Skin of body (tissue), 2 donors: Measurements from ENCODE around the gene UBE2S. TPM values are rescaled to one million over a fixed set of nuclear protein-coding genes. Genes with fewer than 3 reads are reported as not detected.
A peak's percentile ranks its signal among the peaks of the same experiment; 100 is the strongest.
"Not testable (repeated sequence)": the region's sequence is repeated elsewhere in the genome, so short reads cannot be mapped to it uniquely, and the experiment has no call there.

Source experiments
- DNase-seq: peaks from one replicate; lab custom pipeline; 2025; lab: John Stamatoyannopoulos, UW
- total RNA-seq: library from RNA; depleted of rRNA; stranded (reverse); fragments of >200 nt; gene quantifications from one replicate; pipeline ENCODE4 v1.2.3, GENCODE V29; 2014

UBE2S gene
- total RNA-seq, result 25.4 TPM

DNA sequence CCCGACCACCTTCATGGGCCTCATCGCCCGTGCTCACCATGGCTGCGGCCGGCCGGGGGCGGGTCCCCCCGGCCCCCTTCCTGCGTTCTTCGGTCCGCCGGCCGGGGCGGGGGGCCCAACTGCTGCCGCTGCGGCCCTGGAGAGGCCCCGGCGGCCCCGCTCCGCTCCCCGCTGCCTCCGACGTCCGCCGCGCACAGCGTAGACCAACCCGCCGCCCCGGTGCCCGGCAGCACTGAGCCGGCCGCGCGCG is at the start of gene UBE2S:
TSS of gene UBE2S (minus strand) at position 239 of the 250 bp plus-strand sequence. CDS start at position 40, 199 bp downstream.
- not testable (repeated sequence) for DNase-seq

- no peak for DNase-seq
Observed at GRCh38 chr19:55456347-55456746, 48.8 kb upstream of the UBE2S start.

DNA sequence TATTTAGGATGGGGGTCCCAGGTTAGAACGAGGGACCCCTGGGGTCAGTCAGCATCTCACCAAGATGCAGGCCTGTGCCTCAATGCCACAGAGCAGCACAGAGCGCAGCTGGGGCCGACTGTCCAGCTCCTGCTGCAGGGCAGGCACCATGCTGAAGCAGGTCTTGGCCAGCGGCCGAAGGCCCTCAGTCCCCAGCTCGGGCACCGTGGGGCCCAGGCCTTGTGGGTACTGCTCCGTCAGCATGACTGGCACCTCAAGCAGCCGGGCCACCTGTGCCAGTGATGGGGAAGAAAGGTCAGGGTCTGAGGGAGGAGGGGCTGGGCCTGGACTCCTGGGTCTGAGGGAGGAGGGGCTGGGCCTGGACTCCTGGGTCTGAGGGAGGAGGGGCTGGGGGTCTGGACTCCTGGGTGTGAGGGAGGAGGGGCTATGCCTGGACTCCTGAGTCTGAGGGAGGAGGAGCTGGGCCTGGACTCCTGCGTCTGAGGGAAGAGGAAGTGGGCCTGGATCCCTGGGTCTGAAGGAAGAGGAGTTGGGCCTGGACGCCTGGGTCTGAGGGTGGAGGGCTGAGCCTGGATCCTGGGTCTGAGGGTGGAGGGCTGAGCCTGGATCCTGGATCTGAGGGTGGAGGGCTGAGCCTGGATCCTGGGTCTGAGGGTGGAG is 48.1 kb upstream of the UBE2S start:
- DNase-seq, result no peak

DNA sequence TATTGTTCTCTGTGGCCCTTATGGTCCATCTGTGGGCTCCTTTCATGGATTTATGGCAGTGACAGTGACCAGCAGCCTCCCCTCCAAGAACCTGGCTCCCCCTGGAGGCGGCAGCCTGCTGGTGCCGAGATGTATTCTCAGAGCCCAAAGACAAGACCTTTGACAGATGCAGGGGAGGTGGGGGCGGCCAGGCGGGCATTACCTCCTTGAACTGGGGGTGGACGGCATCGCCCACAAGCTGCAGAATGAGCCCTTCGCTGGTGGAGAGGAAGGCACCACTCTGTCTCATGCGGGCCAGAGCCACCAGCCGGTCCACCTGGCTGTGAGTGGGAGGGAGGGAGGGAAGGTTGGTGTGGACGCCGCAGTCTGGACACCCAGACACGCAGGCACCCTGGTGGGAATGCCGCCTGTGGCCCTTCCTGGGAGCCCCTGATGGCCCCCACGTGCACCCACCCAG is 47.2 kb upstream of the UBE2S start:
- no peak for DNase-seq

GRCh38 chr19:55453511-55454260 is 46.1 kb upstream of the UBE2S start:
- no peak for DNase-seq

GRCh38 chr19:55452749-55453346 is 45.3 kb upstream of the UBE2S start:
- peak; percentile 88 for DNase-seq

- no peak for DNase-seq
Observed at GRCh38 chr19:55451965-55452748, 44.6 kb upstream of the UBE2S start.

GRCh38 chr19:55451163-55451964 is 43.8 kb upstream of the UBE2S start:
- DNase-seq, result no peak

- DNase-seq, result no peak
Observed at GRCh38 chr19:55449469-55449868, 41.9 kb upstream of the UBE2S start.

GRCh38 chr19:55448175-55448490 is 40.5 kb upstream of the UBE2S start:
- not testable (repeated sequence) for DNase-seq

GRCh38 chr19:55447421-55448174 is 40.0 kb upstream of the UBE2S start:
- peak; percentile 28 for DNase-seq

DNA sequence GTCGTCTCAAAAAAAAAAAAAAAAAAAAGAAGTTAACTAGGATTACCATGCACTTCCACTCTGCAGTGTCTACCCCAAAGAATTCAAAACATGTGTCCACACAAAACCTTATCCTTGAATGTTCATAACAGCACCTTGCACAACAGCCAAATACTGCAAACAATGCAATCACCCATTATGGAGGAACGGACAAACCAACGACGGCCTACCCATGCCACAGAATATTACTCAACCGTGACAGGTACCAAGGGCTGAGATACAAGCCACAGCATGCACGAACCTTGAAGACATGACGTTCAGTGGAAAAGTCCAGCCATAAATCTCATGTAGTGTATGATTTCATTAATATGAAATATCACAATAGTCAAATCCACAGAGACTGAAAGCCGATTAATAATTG is 38.5 kb upstream of the UBE2S start:
- no peak for DNase-seq

DNA sequence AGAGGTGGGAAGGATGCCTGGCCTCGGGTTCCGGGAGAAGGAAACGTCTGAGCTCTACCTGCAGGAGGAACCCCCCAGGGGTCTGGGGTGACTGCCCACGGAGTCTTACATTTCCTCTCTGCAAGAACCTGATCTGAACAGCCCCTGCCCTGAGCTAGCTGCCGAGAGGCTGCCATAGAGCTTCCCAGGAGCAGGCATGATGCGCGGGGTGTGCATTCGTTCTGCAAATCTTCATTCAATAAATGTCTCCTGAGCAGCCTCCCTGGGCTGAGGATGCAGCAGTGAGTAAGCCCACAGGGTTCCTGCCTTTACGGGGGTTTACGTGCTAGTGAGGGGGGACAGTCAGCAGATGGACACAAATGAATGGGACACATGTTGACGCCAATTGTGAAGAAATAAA is 37.1 kb upstream of the UBE2S start:
- no peak for DNase-seq

GRCh38 chr19:55443824-55444480 is 36.4 kb upstream of the UBE2S start:
- no peak for DNase-seq

DNA sequence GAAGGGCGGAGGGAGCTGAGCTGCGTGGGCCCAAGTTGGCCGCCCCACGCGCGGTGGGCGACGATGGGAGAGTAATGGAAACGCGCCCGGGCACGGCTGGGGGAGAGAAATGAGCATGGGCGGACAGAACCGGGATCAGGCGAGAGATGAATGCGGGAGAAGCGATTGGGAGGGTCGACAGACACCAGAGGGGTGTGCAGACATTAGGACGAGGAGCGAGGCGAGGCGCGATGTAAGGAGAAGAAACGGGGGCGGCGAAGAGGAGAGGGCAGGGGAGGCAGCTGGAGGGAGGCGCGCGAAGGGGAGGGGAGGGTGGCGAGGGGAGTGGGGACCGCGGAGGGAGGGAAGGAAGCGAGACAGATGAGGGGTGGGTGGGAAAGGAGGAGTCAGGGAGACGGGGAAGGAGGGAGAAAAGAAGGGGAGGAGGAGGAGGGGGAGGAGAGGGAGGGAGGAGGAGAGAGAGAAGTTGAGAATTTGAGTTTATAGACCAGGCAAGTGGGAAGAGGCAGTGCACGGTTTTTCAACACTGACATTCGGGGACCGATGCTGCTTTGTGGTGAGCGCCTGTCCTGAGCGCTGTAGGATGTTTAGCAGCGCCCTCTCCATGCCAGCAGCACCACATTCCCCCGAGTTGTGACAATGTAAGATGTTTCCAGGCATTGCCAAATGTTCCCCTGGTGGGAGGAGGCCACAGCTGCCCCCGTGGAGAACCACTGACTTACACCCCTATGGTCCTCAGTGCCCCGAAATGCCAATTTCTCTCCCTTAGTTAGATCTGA is 35.6 kb upstream of the UBE2S start, which contains the start of gene SHISA7:
TSS of gene SHISA7 (minus strand) at position 256 of the 779 bp plus-strand sequence. CDS start 437 bp downstream, outside the sequence.
- no peak for DNase-seq

DNA sequence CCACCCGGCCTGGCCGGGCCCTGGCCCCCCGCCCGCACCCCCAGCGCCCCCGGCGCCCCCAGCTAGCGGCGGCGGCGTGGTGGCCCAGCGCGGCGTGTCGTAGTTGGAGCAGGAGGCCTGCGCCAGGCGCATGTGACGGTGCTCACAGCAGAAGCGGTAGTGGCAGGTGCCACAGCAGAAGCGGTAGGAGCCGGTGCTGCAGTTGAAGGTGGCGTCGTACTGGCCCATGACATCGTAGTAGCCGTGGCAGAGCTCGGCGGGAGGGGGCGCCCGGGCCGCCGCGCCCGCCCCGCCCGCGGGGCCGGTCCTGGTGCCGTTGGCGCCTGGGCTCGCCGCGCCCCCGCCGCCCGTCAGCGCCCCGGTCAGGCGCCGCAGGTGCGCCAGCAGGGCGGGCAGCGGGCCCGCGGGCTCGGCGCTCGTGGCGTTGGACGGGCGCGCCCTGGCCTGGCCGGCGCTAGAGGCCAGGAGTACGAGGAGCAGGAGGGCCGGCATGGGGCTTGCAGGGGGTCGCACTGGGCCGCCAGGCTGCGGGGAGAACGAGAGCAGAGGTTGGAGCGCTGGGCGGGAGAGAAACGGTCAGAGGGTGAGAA is 34.9 kb upstream of the UBE2S start:
- DNase-seq, result no peak

GRCh38 chr19:55441692-55442321 is 34.2 kb upstream of the UBE2S start:
- no peak for DNase-seq

GRCh38 chr19:55441319-55441691 is 33.7 kb upstream of the UBE2S start:
- DNase-seq, result no peak
